ENCODE results near the gene C12orf56.

DNA sequence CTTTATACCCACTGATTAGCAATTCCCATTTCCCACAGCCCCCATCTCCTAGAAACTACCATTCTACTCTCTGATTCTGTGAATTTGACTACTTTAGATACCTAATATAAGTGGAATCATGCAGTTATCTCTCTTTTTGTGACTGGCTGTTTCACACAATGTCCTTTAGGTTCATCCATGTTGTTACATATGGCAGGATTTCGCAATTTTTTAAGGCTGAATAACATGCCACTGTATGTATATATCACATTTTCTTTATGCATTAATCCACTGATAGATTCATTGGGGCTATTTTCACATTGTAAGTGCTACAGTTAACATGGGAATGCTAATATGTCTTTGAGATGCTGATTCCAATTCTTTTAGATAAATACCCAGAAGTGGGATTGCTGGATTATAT, 49.5 kb upstream of the C12orf56 start:
- TF ChIP-seq, protein P1, sequence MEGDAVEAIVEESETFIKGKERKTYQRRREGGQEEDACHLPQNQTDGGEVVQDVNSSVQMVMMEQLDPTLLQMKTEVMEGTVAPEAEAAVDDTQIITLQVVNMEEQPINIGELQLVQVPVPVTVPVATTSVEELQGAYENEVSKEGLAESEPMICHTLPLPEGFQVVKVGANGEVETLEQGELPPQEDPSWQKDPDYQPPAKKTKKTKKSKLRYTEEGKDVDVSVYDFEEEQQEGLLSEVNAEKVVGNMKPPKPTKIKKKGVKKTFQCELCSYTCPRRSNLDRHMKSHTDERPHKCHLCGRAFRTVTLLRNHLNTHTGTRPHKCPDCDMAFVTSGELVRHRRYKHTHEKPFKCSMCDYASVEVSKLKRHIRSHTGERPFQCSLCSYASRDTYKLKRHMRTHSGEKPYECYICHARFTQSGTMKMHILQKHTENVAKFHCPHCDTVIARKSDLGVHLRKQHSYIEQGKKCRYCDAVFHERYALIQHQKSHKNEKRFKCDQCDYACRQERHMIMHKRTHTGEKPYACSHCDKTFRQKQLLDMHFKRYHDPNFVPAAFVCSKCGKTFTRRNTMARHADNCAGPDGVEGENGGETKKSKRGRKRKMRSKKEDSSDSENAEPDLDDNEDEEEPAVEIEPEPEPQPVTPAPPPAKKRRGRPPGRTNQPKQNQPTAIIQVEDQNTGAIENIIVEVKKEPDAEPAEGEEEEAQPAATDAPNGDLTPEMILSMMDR (optimal IDR thresholded peaks at IDR 0.05 in 1 of 3, IDR thresholded peaks at IDR 0.05 in 1 of 3, conservative IDR thresholded peaks at IDR 0.05 in 1 of 3; ENCODE audit: extremely low read depth in 1 of 3, insufficient read depth in 2 of 3, low read length in 3 of 3): no peak
- TF ChIP-seq EZH2 (IDR thresholded peaks at IDR 0.05; ENCODE audit: low read length): no peak

Data from keratinocyte (primary cell).